ENCODE data around the gene NDUFA7.

GRCh38 chr19:8319807-8320520 lies 1.2 kb downstream of the NDUFA7 start:
- TF ChIP-seq POLR2A (IDR thresholded peaks at IDR 0.05) (no peak), CTCF (IDR thresholded peaks at IDR 0.05) (no peak)
